Parathyroid adenoma (tissue), 2 donors: ENCODE results near the gene ZMPSTE24.

Source experiments
- H2AFZ ChIP-seq: fragments of 300-600 bp; sonication (generic); one replicate; pipeline ENCODE4 v1.7.0; 2017; ENCODE audit warnings: antibody characterized with exemption, mild to moderate bottlenecking
- H3K27ac ChIP-seq: fragments of 300-600 bp; sonication (generic); one replicate; pipeline ENCODE4 v1.7.0; 2017
- H3K27me3 ChIP-seq: fragments of 300-600 bp; sonication (generic); one replicate; pipeline ENCODE4 v1.7.0; 2017; ENCODE audit warnings: low read length; ENCODE audit not compliant: control insufficient read depth, insufficient read depth
- H3K36me3 ChIP-seq: fragments of 300-600 bp; sonication (generic); one replicate; pipeline ENCODE4 v1.7.0; 2017; ENCODE audit warnings: low read length; ENCODE audit not compliant: control insufficient read depth, insufficient read depth
- H3K4me1 ChIP-seq: fragments of 300-600 bp; sonication (generic); one replicate; pipeline ENCODE4 v1.7.0; 2017; ENCODE audit warnings: control low read depth
- H3K4me2 ChIP-seq: fragments of 300-600 bp; sonication (generic); one replicate; pipeline ENCODE4 v1.7.0; 2017; ENCODE audit warnings: low read length
- H3K4me3 ChIP-seq: fragments of 300-600 bp; sonication (generic); one replicate; pipeline ENCODE4 v1.7.0; 2017; ENCODE audit warnings: low read depth, low read length
- H3K79me2 ChIP-seq: fragments of 300-600 bp; sonication (generic); one replicate; pipeline ENCODE4 v1.7.0; 2017; ENCODE audit warnings: control low read depth
- H3K9ac ChIP-seq: fragments of 300-600 bp; sonication (generic); one replicate; pipeline ENCODE4 v1.7.0; 2017; ENCODE audit warnings: mild to moderate bottlenecking
- H3K9me3 ChIP-seq: fragments of 300-600 bp; sonication (generic); one replicate; pipeline ENCODE4 v1.7.0; 2017; ENCODE audit warnings: low read length; ENCODE audit not compliant: control insufficient read depth
- TF ChIP-seq, protein P1 (sequence below): fragments of 300-600 bp; sonication (generic); IDR thresholded peaks from one replicate; pipeline ENCODE4 v1.7.0; 2017; ENCODE audit warnings: antibody characterized with exemption, mild to moderate bottlenecking
- donor health status: primary hyperparathyroidism.

Gene ZMPSTE24

DNA sequence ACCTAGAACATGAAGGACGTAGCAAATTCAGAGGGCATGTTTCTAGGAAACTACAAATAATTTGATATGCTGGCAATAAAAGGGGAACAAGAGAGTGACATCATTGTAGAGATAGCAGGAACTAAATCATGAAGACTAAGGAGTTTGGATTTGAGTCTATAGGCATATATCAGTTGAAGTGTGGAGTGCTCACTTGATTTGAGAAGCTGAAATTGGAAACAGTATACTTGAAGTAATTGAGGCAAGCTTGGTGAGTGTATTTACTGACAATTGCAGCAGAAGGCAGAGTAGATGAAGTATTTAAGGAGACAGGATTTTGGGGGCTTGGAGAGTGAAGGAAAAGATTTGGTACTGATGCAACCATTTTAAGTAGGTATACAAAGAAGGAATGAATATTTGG, 16.7 kb upstream of the ZMPSTE24 start:
- no peak overlapping the region for H3K4me2 ChIP-seq
- no peaks in the 10 kb centered on the region for H3K9me3 ChIP-seq
- H3K27me3 ChIP-seq: no peaks in the 10 kb centered on the region
- no peaks in the 10 kb centered on the region for H3K36me3 ChIP-seq
- TF ChIP-seq, protein P1, sequence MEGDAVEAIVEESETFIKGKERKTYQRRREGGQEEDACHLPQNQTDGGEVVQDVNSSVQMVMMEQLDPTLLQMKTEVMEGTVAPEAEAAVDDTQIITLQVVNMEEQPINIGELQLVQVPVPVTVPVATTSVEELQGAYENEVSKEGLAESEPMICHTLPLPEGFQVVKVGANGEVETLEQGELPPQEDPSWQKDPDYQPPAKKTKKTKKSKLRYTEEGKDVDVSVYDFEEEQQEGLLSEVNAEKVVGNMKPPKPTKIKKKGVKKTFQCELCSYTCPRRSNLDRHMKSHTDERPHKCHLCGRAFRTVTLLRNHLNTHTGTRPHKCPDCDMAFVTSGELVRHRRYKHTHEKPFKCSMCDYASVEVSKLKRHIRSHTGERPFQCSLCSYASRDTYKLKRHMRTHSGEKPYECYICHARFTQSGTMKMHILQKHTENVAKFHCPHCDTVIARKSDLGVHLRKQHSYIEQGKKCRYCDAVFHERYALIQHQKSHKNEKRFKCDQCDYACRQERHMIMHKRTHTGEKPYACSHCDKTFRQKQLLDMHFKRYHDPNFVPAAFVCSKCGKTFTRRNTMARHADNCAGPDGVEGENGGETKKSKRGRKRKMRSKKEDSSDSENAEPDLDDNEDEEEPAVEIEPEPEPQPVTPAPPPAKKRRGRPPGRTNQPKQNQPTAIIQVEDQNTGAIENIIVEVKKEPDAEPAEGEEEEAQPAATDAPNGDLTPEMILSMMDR: no peak
- no peak overlapping the region for H3K9ac ChIP-seq
- no peaks in the 10 kb centered on the region for H3K4me1 ChIP-seq
- H3K79me2 ChIP-seq: no peaks in the 10 kb centered on the region
- H2AFZ ChIP-seq: no peak overlapping the region
- no peak overlapping the region for H3K4me3 ChIP-seq
- no peak overlapping the region for H3K27ac ChIP-seq

DNA sequence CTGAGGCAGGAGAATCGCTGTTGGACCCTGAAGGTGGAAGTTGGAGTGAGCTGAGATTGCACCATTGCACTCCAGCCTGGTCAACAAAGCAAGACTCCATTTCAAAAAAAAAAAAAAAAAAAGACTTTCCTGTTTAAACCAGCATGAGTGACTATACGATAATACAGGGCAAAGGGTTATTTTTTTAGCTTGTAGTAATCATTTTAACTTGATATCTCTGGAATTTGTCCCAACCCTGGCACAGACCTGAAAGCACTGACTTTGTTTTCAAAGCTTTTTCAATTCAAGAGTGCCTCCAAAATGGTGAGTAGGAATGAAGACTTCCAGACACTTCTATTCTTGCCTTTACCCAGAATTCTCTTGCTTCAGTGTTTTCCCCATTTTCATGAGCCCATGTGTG, 14.7 kb upstream of the ZMPSTE24 start:
- TF ChIP-seq, protein P1: no peak

DNA sequence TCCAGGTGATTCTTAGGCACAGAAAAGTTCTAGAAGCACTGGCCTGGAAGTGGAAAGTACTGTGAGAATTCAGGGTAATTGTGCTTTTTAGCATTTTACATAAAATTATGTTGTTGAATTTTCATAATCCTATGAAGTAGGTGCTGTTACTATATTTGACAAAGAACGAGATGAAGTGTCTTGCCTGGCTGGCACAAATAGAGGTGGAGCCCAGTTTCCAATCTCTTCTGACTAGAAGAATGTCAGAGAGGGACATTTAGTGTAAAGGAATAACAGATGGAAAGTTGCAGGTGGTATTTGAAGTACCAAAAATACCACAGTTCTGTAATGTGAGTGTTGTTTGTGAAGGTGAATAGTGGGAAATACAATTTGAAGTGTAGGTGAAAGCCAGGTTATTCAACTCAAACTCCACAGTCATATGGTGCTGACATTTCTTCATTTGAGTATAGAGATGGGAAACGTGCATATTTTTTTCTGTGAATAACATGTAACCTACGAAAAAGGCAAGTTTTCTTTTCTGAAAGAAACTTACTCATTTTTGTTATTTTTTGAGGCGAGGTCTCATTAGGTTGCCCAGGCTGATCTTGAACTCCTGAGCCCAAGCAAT, 13.8 kb upstream of the ZMPSTE24 start:
- Histone ChIP-seq H3K9me3 (no peaks in the 10 kb centered on the region), H2AFZ (no peak overlapping the region)
- TF ChIP-seq, protein P1: no peak

More for the DNA sequence above, 14.7 kb upstream of the ZMPSTE24 start:
- Histone ChIP-seq H3K9me3 (no peaks in the 10 kb centered on the region), H3K4me2 (no peak overlapping the region), H3K4me1 (no peaks in the 10 kb centered on the region), H3K27me3 (no peaks in the 10 kb centered on the region), H3K4me3 (no peak overlapping the region), H3K36me3 (no peaks in the 10 kb centered on the region), H3K27ac (no peak overlapping the region), H3K79me2 (no peaks in the 10 kb centered on the region), H3K9ac (no peak overlapping the region), H2AFZ (no peak overlapping the region)

DNA sequence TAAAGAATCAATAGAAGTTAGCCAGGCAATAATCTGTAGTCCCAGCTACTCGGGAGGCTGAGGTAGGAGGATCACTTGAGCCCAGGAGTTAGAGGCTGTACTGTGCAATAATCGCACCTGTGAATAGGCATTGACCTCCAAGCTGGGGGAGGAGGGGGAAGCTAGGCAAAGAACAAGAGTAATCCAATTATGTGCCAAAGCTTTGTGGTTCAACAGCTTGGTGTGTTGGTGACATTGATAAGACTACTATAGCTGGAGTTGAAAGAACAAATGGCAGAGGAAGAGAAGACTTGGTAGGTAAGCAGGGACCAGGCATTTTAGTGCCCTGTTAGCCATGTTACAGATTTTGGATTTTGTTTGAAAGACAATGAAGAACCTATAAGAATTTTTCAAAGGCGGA, 12.3 kb upstream of the ZMPSTE24 start:
- H3K36me3 ChIP-seq: no peaks in the 10 kb centered on the region
- H3K27ac ChIP-seq: no peak overlapping the region
- H3K79me2 ChIP-seq: no peaks in the 10 kb centered on the region
- no peaks in the 10 kb centered on the region for H3K27me3 ChIP-seq
- no peaks in the 10 kb centered on the region for H3K9me3 ChIP-seq
- no peak overlapping the region for H3K4me3 ChIP-seq
- no peak overlapping the region for H3K4me2 ChIP-seq
- TF ChIP-seq, protein P1: no peak
- H3K4me1 ChIP-seq: no peaks in the 10 kb centered on the region
- no peak overlapping the region for H3K9ac ChIP-seq
- no peak overlapping the region for H2AFZ ChIP-seq

More for the DNA sequence above, 13.8 kb upstream of the ZMPSTE24 start:
- Histone ChIP-seq H3K79me2 (no peaks in the 10 kb centered on the region), H3K4me2 (no peak overlapping the region), H3K36me3 (no peaks in the 10 kb centered on the region), H3K4me1 (no peaks in the 10 kb centered on the region), H3K27ac (no peak overlapping the region), H3K27me3 (no peaks in the 10 kb centered on the region), H3K4me3 (no peak overlapping the region), H3K9ac (no peak overlapping the region)

DNA sequence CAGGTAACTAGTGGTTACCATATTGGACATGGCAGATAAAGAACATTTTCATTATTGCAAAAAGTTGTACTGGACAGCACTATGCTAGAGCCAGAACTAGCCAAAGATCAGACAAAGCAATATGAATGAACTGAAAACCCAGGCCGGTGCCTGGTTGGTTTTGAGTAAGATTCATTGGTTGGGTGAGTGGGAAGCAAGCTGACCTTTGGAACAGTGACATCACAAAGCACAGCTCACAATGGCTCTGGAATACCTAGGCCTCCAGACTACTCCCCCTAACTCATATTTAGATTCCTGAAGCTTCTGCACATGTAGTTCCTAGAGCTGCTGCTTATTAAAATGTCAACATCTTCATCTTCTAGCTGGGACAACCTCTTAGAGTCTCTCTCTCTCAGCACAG, 10.4 kb upstream of the ZMPSTE24 start, which contains the start of gene TMCO2:
Gene TMCO2, plus strand, starts transcription at position 283 of the 400 bp plus-strand sequence. Its CDS starts 57 bp downstream, at position 340.
- Histone ChIP-seq H3K9me3 (no peaks in the 10 kb centered on the region), H3K36me3 (no peaks in the 10 kb centered on the region), H3K27ac (no peak within 1 kb of the TSS), H3K79me2 (no peaks in the 10 kb centered on the region), H3K4me2 (no peak within 1 kb of the TSS), H3K9ac (no peak within 1 kb of the TSS), H3K27me3 (no peaks in the 10 kb centered on the region), H3K4me3 (no peak within 1 kb of the TSS), H2AFZ (no peak within 1 kb of the TSS), H3K4me1 (no peaks in the 10 kb centered on the region)
- TF ChIP-seq, protein P1: no peak
